ENCODE data around the gene REV3L.
"Not testable (repeated sequence)": the region's sequence is repeated elsewhere in the genome, so short reads cannot be mapped to it uniquely, and the experiment has no call there.

Gene REV3L

GRCh38 chr6:111492499-111492898, 9.5 kb upstream of the REV3L start:
- DNase-seq (ENCODE audit: low spot score) = no peak

- no peak for DNase-seq (ENCODE audit: low spot score)
These were observed 7.0 kb upstream of the REV3L start for GRCh38 chr6:111490067-111490466.

DNA sequence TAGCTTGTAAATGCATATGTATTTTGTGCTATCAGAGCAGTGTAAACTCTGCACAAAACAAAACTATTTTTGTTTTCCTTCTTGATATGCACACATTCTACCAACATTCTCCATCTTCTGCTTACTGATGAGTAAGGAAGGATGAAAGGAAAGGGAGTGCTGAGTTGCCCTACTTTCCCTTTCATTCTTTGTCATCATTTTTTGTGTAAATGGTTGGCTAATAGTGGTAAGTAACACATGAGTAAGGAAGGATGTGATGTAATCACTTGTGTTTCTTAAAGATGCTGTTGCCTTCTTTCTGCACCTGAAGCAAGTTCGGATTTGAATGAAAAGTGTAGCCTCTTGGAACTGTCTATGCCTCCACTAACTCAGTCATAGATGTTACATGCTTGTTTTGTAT, 4.6 kb upstream of the REV3L start:
- DNase-seq (ENCODE audit: low spot score) = no peak

DNA sequence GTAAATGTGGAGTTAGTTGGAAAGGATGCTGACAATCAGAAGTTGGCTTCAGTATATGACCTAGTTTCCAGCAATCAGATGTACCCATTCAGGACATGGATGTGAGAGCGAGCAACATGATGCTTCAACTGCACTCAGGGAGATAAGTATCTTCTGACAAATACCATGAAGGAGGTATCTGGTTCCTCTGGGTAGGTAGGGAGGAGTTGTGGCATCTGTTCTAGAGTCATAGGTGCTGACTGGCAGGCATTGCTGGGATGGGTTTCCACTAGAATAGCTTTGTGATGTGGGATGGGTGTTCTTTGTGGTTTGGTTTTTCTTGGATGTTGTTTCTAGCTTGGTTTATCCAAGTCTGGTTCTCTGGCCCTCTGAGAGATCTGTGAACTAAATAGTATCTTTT, 3.9 kb upstream of the REV3L start:
- DNase-seq (ENCODE audit: low spot score) = peak; percentile 17

- DNase-seq (ENCODE audit: low spot score) = no peak
These were observed 3.5 kb upstream of the REV3L start for GRCh38 chr6:111486475-111486874.

GRCh38 chr6:111485342-111485741, 2.3 kb upstream of the REV3L start:
- DNase-seq (ENCODE audit: low spot score) = peak; percentile 25

DNA sequence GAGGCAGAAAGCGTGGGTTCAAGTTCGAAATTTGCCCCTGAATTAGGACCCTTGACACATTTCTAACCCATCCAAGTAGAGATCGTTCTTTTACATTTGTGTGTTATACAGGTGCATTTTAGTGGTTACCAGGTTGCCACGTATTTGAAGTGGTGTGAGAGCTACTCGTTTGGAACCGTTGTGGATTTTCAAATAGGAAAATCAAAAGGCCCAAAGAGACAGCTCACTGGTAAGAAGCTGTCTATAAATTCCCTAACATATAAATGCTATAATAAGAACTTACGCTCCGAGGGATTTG, 1.6 kb upstream of the REV3L start:
- DNase-seq (ENCODE audit: low spot score) = no peak

DNA sequence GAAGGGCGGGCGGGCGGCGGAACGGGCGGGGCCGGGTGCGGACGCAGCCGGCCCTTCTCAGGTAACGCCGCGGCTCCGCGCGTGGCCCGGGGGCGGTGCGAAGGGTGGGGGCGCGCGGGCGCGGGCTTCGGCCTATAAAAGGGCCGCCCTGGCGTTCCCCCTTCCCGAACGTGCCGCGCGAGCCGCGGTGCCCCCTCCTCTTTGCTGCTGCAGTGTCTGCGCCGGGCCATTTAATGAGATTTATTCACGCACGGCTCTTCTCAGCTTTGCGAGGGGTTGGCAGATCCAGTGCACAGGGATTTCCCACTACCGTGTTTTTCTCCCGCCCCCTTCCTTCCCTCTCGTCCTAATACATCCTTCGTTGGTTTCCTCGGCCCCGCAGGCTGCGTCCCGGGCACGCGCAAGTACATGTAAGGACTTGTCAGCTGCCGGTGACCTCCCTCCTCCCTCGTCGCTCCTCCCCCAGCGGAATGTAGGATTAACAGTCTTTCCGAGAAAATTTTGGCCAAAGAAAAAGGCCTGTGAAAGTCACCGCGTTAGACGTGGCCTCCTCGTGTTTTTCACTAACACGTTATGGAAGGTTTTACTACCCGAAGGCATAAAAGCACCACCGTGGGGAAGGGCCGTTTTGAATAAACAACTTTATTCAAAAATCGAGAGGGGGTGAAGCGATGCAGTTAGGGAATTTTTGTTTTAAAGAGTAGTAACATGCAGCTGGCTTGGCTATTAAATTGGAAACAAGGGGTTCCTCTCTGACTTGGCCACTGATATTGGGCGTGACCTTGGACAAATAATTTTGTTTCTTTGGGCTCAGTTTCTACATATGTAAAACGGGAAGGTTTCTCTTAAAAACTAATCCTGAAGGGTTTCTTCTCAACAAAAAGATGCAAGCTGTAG, 966 bp upstream of the REV3L start:
- DNase-seq (ENCODE audit: low spot score) = peak; percentile 92

DNA sequence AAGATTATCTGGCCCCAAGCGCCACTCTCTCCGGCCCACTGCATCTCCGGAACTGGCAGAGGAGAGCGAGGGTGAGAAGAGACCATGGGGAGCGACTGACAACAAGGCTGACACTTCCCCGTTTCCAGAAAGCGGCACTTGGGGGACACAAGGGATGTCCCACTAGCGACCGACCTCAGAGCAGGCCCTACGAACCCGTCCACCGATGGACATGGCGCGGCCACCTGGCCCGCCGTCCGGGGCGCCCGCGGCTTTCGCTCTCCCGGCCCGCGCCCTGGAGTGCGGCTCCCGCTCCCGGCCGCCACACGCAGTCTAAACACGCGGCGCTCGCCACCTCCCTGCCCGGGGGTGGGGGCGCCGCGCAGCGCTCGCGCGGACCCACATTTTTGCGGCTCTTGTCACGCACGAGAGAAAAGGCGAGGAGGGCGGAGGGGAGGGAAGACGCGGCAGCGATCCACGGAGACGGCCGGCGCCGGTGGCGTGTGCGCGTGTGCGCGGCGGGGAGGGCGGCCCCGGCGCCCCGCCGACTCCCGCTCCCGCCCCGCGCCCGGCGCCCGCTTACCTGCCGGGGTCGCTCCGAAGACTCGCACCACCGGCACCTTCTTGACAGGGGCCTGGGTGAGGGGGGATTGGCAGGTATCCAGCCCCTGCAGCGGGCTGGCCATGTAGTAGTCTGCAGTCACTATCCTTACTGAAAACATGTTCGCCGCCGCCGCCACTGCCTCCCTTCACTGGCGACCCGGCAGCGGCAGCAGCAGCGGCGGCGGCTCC, 645 bp downstream of the REV3L start:
- peak; percentile 74 for DNase-seq (ENCODE audit: low spot score)

GRCh38 chr6:111481836-111482187, 1.2 kb downstream of the REV3L start:
- DNase-seq (ENCODE audit: low spot score) = no peak

DNA sequence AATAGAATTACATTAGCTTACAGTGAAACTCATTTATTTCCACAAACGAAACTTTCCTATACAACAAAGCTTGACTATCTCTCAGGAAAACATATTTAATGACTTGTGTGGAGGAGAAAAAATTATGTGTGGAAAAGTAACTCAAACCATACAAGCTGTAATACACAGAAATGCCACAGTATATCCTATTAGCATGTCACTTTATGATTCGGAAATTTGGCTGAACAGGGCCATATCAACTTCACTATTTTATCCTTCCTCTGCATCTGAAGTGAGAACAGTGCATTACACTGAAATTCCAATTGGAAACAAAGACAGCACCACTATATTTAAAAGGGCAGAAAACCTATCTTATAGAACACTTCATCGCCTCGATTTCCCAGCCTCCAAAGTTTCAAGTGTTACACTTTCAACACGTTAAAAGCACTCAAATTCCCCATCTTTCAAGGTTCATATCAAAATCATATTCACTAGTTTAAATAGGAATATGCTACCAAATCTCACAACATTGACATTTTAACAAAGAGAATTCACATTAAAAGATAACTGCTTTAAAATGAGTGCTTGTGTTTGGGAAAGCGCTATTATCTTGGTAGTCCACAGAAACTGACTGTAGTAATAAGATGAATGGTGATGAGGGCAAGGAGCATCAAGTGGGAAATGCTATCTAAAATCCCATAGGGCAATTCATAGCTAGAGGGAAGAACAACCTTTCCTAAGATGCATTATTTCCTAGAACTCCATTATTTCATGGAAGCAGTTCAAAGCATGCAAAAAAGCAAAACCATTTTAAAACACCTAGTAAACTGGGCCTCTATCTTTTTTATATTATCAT, 1.8 kb downstream of the REV3L start:
- DNase-seq (ENCODE audit: low spot score) = peak; percentile 36

- DNase-seq (ENCODE audit: low spot score) = peak; percentile 62
These were observed 4.3 kb downstream of the REV3L start for GRCh38 chr6:111478749-111479148.

GRCh38 chr6:111478064-111478476, 4.9 kb downstream of the REV3L start:
- DNase-seq (ENCODE audit: low spot score) = peak; percentile 18

DNA sequence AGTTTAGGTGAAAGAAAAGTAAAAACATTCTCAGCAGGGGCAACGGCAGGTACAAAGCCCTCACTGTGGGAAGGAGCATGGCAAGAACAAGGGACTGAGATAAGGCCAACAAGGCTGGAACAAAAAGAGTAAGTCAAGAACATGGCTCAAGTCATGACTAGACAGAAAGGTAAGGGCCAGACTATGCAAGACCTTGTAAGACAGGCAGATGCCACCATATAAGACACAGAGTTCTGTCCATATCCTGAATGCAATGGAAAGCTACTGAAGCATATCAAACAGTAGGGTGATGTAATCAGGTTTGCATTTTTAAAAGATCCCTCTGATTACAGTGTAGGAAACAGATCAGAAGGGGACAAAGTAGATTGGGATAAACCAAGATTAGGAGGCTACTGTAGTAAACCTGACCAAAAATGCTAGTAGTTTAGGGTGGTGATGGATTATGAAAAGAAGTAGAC, 5.5 kb downstream of the REV3L start:
- DNase-seq (ENCODE audit: low spot score) = no peak

DNA sequence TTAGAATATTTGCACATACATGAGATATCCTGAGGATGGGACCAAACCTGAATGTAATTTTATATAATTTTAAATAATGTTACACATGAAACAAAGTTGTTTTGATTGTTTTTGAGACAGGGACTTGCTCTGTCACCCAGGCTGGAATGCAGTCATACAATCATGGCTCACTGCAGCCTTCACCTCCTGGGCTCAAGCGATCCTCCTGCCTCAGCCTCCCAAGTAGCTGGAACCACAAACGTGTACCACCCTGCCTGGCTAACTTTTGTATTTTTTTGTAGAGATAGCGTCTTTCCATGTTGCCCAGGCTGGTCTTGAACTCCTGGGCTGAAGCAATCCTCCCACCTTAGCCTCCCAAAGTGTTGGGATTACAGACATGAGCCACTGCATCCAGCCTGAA, 7.0 kb downstream of the REV3L start:
- DNase-seq (ENCODE audit: low spot score) = not testable (repeated sequence)

- no peak for DNase-seq (ENCODE audit: low spot score)
These were observed 8.2 kb downstream of the REV3L start for GRCh38 chr6:111474771-111475170.

DNA sequence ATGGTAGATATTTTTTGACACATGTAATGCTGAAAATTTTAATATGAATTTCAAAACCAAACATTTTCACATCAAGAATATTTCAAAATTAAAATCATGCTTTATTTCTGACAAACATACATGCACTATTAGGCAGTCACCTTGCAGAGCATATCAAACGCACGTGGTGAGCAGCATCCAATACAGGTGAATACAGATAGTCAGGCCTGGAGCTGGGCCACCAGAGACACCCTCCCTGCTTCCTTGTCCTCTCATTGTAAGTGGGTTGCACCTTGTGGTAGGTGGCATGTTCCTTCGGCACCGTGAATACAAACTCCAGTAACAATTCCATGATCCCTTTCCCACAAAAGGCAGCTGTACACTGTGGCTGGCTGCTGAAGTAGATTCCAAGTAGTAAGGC, 8.9 kb downstream of the REV3L start:
- DNase-seq (ENCODE audit: low spot score) = no peak

DNA sequence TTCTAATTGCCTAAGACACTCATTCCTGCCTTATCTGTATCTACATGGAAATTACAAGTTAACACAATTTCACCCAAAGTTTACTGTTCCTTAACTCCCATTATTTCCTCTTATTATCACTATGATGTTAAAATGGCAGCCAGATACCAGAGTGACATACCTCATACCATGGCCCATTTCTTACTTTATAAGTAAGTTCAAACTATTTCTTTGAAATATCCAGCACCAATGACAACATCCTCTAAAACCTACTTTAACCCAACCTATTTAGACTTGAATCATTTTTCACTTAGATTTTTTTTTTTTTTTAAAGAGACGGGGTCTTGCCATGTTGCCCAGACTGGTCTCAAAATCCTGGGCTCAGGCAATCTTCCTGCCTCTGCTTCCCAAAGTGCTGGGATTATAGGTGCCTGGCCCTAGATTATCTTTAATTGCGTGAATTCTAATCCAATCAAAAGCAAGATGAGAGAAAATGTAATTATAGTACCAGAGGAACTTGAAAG, 10.0 kb downstream of the REV3L start:
- no peak for DNase-seq (ENCODE audit: low spot score)

DNA sequence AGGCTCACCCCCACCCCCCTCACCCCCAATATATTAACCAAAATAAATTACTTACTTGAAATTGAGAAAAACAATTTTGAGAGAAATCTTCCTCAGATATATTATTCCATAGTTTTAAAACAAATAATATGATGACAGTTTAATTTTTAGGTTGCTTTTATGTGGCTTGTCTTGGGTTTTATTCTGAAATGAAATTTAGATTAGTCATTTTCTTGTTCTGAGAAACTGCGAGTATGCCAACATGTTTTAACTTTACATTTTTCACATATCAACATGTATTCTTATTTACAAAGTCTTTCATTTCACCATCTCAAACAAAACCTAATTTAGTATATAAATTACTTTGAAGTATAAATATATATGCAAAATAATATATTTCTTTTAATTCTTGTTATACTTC, 11.1 kb downstream of the REV3L start:
- DNase-seq (ENCODE audit: low spot score) = no peak

DNA sequence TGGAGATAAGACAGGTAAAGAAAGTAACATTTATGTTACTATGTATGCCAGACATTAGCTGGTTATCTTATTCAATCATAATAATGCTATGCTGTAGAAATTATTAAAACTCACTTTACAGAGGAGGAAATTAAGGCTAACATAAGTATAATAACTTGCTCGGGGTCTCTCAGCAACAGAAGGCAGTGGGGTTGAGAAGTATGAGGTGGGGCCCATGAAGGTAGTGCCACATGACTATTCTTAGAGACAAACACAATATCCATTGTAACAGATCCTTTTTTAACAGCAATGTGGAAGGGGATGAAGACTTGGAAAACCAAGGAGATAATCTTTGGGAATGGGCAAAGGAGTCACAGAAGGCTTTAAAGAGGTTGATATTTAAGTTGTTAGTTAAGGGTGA, 11.5 kb downstream of the REV3L start:
- no peak for DNase-seq (ENCODE audit: low spot score)

- no peak for DNase-seq (ENCODE audit: low spot score)
These were observed 12.0 kb downstream of the REV3L start for GRCh38 chr6:111470991-111471390.

GRCh38 chr6:111469543-111469942, 13.5 kb downstream of the REV3L start:
- DNase-seq (ENCODE audit: low spot score) = no peak
